Epithelial cell of esophagus (primary cell): ENCODE data around the gene ALDOC.
A peak's percentile ranks its signal among the peaks of the same experiment; 100 is the strongest.

Experiments used
- DNase-seq: peaks from one replicate; pipeline ENCODE4 v3.0.0; 2010; ENCODE audit warnings: low read depth
- H3K4me3 ChIP-seq: 2 replicates; pipeline ENCODE4 v1.5.1; 2011; ENCODE audit warnings: mild to moderate bottlenecking, low read length, control low read depth
- TF ChIP-seq, protein P1 (sequence below): IDR thresholded peaks from 2 replicates; pipeline ENCODE4 v1.5.1; 2011; ENCODE audit warnings: low read depth, mild to moderate bottlenecking, low read length, control low read depth, inconsistent platforms; ENCODE audit not compliant: insufficient read depth; ENCODE audit errors: missing control alignments

ALDOC gene

GRCh38 chr17:28548417-28549130 lies 28.1 kb downstream of the ALDOC start:
- no peak overlapping the region for H3K4me3 ChIP-seq
- TF ChIP-seq, protein P1, sequence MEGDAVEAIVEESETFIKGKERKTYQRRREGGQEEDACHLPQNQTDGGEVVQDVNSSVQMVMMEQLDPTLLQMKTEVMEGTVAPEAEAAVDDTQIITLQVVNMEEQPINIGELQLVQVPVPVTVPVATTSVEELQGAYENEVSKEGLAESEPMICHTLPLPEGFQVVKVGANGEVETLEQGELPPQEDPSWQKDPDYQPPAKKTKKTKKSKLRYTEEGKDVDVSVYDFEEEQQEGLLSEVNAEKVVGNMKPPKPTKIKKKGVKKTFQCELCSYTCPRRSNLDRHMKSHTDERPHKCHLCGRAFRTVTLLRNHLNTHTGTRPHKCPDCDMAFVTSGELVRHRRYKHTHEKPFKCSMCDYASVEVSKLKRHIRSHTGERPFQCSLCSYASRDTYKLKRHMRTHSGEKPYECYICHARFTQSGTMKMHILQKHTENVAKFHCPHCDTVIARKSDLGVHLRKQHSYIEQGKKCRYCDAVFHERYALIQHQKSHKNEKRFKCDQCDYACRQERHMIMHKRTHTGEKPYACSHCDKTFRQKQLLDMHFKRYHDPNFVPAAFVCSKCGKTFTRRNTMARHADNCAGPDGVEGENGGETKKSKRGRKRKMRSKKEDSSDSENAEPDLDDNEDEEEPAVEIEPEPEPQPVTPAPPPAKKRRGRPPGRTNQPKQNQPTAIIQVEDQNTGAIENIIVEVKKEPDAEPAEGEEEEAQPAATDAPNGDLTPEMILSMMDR: no peak
- DNase-seq: no peak

DNA sequence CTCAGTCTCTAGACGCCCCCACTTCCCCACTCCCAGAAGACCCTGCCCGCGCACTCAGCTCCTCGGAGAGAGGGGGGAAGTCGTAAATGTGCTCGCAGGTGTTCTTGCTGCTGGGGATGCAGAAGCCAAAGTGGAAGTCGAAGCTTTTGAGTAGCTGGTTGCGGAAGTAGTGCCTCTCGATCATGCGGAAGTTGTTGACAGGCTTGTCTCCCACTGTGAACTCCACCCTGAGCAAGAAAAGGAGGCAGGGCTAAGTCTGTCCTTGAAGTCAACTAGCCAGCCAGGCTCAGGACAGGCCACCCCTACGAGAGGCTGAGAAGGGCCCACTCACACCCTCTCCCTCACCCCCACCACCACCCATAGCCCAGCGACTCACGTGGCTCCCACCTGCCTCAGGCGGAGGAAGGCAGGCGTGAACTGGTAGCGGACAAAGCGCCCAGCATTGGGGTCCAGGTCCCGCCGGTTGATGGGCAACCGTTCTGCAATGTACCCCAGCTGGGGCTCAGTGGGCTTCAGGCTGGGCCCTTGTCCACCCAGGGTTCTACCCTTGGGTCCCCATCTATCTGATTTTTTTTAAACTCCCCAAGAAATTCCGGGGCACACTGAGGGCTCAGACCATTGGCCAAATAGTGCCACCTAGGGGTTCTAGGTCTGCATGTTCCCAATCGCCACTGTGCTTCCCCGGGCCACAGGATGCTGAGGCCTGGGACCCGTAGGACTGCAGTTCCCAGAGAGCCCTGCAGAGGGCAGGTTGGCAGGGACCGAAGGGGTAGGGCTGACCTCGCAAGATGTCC lies 28.9 kb downstream of the ALDOC start:
- TF ChIP-seq, protein P1: peak; percentile 90
- DNase-seq: peak; percentile 60
- H3K4me3 ChIP-seq: no peak overlapping the region

GRCh38 chr17:28547096-28547622 lies 29.5 kb downstream of the ALDOC start:
- TF ChIP-seq, protein P1: no peak
- no peak overlapping the region for H3K4me3 ChIP-seq
- no peak for DNase-seq

DNA sequence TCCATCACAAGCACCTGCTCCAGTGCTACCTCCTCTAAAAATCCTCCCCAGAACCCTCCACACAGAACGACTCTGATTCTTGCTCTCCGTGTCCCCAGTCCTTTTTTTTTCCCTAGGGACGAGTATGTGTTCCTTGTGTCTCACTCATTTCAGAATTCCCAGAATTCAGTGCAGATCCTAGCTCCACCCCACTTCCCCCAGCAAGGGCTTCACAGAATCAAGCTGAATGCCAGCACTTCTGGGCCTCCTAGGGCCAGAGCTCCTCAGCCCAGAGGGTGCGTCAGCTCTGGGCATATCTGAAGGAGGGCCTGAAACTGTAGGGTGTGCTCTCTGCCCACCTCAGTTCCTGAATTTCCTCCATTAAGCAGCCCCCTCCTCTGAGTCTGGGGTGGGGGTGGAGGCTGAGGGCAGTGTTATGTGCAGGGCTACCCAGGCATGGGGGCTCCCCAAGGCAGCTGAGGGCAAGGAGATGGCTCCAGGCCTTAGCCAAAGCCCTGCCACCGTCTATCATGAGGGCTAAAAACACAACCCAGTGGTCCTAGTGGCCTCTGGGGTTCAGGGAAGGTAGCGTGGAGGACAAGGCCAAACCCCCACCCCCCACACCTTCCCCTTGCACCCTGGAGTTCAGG lies 30.8 kb downstream of the ALDOC start:
- no peak for DNase-seq
- TF ChIP-seq, protein P1: no peak
- no peak overlapping the region for H3K4me3 ChIP-seq

DNA sequence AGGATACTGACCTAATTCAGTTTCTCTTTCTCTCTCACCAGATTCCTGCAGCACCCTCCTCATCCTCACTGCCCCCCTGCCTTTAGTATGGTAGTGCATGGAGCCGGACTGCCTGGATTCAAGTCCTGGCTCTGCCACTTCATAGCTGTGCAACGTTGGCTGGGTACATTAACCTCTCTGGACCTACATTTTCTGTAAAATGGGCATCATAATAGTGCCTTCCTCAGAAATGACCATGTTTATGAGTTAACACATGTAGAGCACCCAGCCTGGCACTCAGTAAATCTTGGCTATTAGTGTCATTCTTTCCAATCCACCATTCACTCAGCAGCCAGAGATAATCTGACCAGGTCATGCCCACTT lies 31.6 kb downstream of the ALDOC start:
- no peak overlapping the region for H3K4me3 ChIP-seq
- TF ChIP-seq, protein P1: no peak
- no peak for DNase-seq

GRCh38 chr17:28544402-28545140 lies 32.1 kb downstream of the ALDOC start:
- no peak for DNase-seq

More at GRCh38 chr17:28544402-28545140, 32.1 kb downstream of the ALDOC start:
- TF ChIP-seq, protein P1: no peak
- no peak overlapping the region for H3K4me3 ChIP-seq
